ENCODE data around the gene PIP5KL1.

GRCh38 chr9:127944586-127945218 lies 14.1 kb upstream of the PIP5KL1 start:
- TF ChIP-seq, protein P1, sequence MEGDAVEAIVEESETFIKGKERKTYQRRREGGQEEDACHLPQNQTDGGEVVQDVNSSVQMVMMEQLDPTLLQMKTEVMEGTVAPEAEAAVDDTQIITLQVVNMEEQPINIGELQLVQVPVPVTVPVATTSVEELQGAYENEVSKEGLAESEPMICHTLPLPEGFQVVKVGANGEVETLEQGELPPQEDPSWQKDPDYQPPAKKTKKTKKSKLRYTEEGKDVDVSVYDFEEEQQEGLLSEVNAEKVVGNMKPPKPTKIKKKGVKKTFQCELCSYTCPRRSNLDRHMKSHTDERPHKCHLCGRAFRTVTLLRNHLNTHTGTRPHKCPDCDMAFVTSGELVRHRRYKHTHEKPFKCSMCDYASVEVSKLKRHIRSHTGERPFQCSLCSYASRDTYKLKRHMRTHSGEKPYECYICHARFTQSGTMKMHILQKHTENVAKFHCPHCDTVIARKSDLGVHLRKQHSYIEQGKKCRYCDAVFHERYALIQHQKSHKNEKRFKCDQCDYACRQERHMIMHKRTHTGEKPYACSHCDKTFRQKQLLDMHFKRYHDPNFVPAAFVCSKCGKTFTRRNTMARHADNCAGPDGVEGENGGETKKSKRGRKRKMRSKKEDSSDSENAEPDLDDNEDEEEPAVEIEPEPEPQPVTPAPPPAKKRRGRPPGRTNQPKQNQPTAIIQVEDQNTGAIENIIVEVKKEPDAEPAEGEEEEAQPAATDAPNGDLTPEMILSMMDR (IDR thresholded peaks at IDR 0.05; ENCODE audit: low read length) = no peak
- no peak for TF ChIP-seq EZH2phosphoT487 (IDR thresholded peaks at IDR 0.05; ENCODE audit: low read length)

All from MM.1S (cell line).